ENCODE measurements around the gene IQCK. TPM values are rescaled to one million over a fixed set of nuclear protein-coding genes. Genes with fewer than 3 reads are reported as not detected.
A peak's percentile ranks its signal among the peaks of the same experiment; 100 is the strongest.

IQCK gene
- total RNA-seq, 2 donors from 2014 or later: 26.0 to 42.2 TPM

DNA sequence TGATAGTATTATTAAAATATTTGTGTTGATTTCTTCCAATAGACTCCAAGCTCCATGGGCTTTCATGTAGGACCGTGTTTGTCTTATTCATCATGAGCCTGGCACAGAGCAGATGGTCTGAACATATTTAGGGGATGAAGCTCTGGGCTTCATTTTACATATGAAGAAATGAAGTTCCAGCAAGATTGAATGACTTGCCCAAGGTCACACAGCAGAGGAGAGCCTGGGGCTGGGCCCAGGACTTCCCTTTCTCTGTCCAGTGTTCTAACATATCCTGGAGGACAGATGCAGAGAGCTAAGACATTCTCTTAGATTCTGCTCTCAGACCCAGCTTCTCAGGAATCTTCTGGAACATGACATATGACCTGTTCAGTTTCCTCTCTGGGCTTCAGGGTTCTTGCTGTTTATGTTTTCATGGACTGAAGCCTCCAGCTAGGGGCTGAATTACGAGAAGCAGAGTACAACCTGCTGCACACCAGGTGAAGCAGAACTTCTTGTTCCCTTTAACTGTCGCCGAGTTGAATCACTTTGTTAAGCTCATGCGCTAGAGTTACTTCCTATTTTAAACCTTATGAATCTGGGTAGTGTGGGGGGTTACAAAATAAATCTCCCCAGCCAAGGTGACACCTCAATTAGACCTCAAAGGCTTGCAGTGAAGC, 113.0 kb downstream of the IQCK start:
- no peak for DNase-seq (ENCODE audit: low spot score)
- H3K4me3 ChIP-seq: no peak overlapping the region
- no peaks in the 10 kb centered on the region for H3K4me1 ChIP-seq (replicated peaks)
- H3K27ac ChIP-seq: peak overlapping the region in 1 of 2 donors; percentile 30
- intact Hi-C loops (cut with DNase I): no loop called here
- no peaks in the 10 kb centered on the region for H3K36me3 ChIP-seq
- 50% methylated on average over 5 of the region's 5 CpGs for WGBS
- peak; percentile 33 for TF ChIP-seq POLR2AphosphoS5 (IDR thresholded peaks at IDR 0.05)
- TF ChIP-seq, protein P1, sequence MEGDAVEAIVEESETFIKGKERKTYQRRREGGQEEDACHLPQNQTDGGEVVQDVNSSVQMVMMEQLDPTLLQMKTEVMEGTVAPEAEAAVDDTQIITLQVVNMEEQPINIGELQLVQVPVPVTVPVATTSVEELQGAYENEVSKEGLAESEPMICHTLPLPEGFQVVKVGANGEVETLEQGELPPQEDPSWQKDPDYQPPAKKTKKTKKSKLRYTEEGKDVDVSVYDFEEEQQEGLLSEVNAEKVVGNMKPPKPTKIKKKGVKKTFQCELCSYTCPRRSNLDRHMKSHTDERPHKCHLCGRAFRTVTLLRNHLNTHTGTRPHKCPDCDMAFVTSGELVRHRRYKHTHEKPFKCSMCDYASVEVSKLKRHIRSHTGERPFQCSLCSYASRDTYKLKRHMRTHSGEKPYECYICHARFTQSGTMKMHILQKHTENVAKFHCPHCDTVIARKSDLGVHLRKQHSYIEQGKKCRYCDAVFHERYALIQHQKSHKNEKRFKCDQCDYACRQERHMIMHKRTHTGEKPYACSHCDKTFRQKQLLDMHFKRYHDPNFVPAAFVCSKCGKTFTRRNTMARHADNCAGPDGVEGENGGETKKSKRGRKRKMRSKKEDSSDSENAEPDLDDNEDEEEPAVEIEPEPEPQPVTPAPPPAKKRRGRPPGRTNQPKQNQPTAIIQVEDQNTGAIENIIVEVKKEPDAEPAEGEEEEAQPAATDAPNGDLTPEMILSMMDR (IDR thresholded peaks at IDR 0.05): no peak
- no peaks in the 10 kb centered on the region for H3K27me3 ChIP-seq (replicated peaks; ENCODE audit: insufficient read depth)
- no peaks in the 10 kb centered on the region for H3K9me3 ChIP-seq

DNA sequence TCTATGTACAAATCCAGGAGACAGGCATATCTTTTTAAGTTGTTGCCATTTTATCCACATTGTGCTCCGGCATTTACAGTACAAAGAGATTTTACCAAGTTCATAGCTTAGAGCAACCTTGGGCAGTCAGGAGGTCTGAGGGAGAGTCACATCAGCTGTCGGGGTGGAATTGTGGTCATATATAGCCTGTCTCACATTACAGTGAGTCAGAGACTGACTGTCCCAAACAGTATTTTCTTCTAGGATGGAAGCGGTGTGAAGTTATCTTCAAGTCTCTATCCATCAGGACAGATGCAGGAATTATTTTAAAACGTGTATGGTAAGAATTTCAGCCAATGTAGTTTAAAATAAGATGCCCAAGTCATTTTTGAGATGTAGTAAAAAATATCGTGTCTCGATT, 113.6 kb downstream of the IQCK start:
- TF ChIP-seq, protein P1 (IDR thresholded peaks at IDR 0.05): no peak
- no peak for TF ChIP-seq POLR2AphosphoS5 (IDR thresholded peaks at IDR 0.05)
- no peak for TF ChIP-seq POLR2A (IDR thresholded peaks at IDR 0.05)
- Histone ChIP-seq H3K4me3 (no peak overlapping the region), H3K36me3 (no peaks in the 10 kb centered on the region), H3K9me3 (no peaks in the 10 kb centered on the region), H3K27ac (peak overlapping the region in 1 of 2 donors; percentile 30), H3K27me3 (replicated peaks; ENCODE audit: insufficient read depth) (no peaks in the 10 kb centered on the region), H3K4me1 (replicated peaks) (no peaks in the 10 kb centered on the region)
- intact Hi-C loops (cut with DNase I): no loop called here
- 54% methylated on average over 6 of the region's 6 CpGs for WGBS
- no peak for DNase-seq (ENCODE audit: low spot score)

DNA sequence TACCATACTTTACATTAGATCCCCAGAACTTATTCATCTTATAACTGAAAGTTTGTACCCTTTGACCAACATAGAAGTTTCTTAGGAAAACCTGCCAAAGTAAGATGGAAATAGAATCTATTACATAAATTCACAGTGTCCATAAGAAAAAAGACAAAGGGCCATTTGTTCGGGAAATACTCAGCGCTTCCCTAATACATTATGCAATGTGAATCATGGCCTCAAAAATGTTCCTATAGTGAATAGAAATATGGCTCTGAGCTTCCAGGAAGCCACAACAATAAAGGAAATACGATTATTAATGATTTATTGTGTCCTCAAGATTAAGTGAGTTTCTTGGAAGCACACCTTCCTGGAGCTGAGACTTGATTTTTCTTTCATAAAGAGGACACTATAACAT, 115.1 kb downstream of the IQCK start:
- DNase-seq (ENCODE audit: low spot score): no peak
- intact Hi-C loops (cut with DNase I): no loop called here
- Histone ChIP-seq H3K27me3 (replicated peaks; ENCODE audit: insufficient read depth) (no peaks in the 10 kb centered on the region), H3K4me1 (replicated peaks) (no peaks in the 10 kb centered on the region), H3K4me3 (no peak overlapping the region), H3K27ac (no peak overlapping the region), H3K9me3 (no peaks in the 10 kb centered on the region), H3K36me3 (no peaks in the 10 kb centered on the region)
- no peak for TF ChIP-seq POLR2AphosphoS5 (IDR thresholded peaks at IDR 0.05)
- no peak for TF ChIP-seq POLR2A (IDR thresholded peaks at IDR 0.05)
- TF ChIP-seq, protein P1 (IDR thresholded peaks at IDR 0.05): no peak
- WGBS: 82% methylated on average over 3 of the region's 3 CpGs

DNA sequence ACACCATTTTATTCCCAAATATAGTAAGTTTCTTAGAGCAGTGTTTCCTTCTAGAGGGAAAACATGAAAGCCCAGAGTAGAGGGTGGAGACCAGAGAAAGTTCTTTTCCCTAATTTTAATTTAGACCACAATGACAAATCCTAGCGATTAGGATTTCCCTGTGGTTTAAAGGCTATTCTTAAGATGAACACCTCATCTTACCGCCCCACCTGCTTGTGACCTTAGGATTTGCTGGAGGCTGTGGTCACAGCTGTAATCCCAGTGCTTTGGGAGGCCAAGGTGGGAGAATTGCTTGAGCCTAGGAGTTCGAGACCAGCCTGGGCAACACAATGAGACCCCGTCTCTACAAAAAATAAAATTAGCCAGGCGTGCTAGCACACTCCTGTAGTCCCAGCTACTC, 115.5 kb downstream of the IQCK start:
- no peaks in the 10 kb centered on the region for H3K9me3 ChIP-seq
- H3K4me3 ChIP-seq: no peak overlapping the region
- no peaks in the 10 kb centered on the region for H3K27me3 ChIP-seq (replicated peaks; ENCODE audit: insufficient read depth)
- no peak overlapping the region for H3K27ac ChIP-seq
- TF ChIP-seq POLR2AphosphoS5 (IDR thresholded peaks at IDR 0.05) (no peak), POLR2A (IDR thresholded peaks at IDR 0.05) (no peak)
- TF ChIP-seq, protein P1 (IDR thresholded peaks at IDR 0.05): no peak
- DNase-seq (ENCODE audit: low spot score): no peak
- H3K4me1 ChIP-seq (replicated peaks): no peaks in the 10 kb centered on the region
- H3K36me3 ChIP-seq: no peaks in the 10 kb centered on the region
- WGBS: 92% methylated on average over 5 of the region's 5 CpGs
- intact Hi-C loops (cut with DNase I): no loop called here

DNA sequence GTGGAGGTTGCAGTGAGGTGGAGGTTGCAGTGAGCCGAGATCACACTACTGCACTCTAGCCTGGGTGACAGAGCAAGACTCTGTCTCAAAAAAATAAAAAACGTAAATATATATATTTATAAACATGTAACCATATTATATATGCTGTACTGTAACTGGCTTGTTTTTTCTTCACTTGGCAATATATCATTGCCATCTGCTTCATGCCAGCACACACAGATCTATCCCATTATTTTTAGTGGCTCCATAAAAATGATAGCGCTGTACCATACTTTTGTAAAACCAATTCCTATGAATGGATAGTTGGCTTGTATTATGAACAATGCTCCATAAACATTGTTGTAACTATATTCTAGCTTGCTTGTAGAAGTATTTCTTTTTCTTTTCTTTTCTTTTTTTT, 117.1 kb downstream of the IQCK start:
- Histone ChIP-seq H3K27ac (no peak overlapping the region), H3K27me3 (replicated peaks; ENCODE audit: insufficient read depth) (no peaks in the 10 kb centered on the region), H3K4me1 (replicated peaks) (no peaks in the 10 kb centered on the region), H3K4me3 (no peak overlapping the region), H3K9me3 (no peaks in the 10 kb centered on the region), H3K36me3 (no peaks in the 10 kb centered on the region)
- intact Hi-C loops (cut with DNase I): no loop called here
- TF ChIP-seq, protein P1 (IDR thresholded peaks at IDR 0.05): no peak
- no peak for TF ChIP-seq POLR2A (IDR thresholded peaks at IDR 0.05)
- TF ChIP-seq POLR2AphosphoS5 (IDR thresholded peaks at IDR 0.05): no peak
- DNase-seq (ENCODE audit: low spot score): no peak
- WGBS: 75% methylated on average over 3 of the region's 3 CpGs
